IPS DF 4.7 (cell line): ENCODE measurements around the gene CCDC24.

Experiments
- DNase-seq: peaks from one replicate; pipeline ENCODE4 v3.0.0-alpha.2; 2013; ENCODE audit warnings: low spot score; ENCODE audit errors: extremely low read depth

Gene CCDC24

DNA sequence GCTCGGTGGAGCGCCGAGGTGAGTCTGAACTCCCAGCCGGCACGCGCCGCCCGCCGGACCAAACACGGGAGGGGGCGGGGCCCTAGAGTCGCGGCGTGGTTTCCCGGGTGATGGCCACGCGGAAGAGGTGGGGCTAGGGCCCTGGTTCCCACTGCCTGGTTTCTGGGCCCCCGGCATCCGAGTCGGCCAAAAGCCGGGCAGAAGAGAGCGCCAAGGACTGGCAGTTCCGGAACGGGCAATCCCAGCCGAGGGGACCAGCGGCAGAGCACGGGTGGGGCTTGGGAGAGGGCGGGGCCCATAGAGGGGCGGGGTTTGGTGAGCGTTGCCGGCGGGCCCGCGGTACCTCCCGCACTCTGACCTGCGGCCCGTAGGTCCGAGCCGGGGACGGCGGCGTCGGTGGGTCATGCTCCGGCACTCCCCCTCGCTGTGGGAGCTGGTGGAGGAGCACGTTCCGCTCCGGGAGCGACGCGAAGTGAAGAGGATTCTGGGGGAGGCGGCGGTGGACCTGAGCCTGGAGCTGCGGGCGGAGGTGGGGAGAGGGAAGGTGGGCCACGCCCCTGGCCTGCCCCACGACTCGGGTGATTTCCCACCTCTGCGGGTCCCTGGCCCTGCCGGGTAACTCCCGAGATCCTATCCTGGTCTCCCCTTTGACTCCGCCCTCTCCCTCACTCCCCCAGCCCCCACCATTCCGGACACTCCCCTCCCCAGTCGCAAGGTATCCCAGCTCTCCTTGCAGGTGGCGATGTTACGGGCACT lies at the start of gene CCDC24:
CCDC24 (plus strand) TSS at position 124 of the 756 bp plus-strand sequence; CDS start at position 404, 280 bp downstream.
- DNase-seq: no peak

DNA sequence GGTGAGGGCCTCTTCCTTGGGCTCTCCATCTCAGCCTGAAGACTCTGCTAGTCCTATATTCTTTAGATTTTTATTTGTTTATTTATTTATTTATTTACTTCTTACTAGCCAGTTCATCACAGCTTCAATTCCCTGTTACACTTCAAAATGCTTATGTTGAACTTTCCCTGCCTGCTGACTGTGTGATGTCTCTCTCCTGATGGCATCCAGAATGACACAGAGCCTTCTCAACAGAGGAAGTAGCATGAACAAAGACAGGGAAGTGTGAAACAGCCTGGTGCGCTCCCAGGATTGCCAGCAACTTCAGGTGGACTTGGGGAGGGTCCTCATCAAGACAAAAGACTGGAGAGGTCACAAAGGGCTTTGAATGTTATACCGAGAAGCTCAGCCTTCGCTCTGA lies 49.0 kb upstream of the CCDC24 start:
- no peak for DNase-seq

DNA sequence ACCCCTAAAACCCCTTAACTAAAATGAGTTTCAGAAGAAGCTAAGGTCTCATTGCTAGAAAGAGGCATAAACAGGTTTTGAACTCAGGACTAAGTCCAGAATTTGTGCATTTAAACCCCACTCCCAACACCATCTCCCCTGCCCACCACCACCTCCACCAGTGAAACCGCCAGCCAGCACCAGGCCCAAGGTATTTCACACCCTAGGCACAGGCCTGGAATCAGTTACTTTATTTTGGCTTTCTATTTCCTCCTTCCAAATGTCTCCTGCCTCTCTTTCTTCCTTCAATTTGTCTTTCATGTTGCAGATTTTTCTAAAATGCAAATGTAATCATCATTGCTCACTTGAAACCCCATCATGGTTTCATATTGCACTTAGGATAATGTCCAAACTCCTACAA lies 46.5 kb upstream of the CCDC24 start:
- no peak for DNase-seq

DNA sequence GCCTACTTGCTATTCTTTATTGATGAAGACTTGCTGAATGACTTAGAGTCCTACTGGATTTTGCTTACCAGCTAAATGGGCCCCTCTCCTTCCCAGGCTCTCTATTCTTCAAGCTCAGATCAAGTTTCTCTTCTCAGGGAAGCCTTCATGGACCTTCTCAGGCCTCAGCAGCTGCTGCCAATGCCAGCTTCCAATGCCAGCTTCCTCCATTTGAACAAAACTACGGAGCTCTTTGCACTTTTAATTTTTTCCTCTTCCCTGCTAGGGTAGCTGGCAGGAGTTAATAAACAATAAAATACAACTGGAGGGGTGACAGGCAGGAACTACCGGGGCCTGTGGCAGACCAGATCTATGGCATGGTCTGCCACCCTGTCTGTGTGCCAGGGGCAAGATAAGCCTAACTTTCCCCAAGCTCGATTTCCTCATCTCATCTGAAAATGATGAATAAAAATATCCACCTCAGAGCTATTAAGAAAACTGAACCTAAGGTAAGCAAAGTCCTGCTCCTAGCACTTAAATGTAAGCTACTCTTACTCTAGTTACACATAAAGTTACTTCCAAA lies 45.6 kb upstream of the CCDC24 start:
- no peak for DNase-seq

DNA sequence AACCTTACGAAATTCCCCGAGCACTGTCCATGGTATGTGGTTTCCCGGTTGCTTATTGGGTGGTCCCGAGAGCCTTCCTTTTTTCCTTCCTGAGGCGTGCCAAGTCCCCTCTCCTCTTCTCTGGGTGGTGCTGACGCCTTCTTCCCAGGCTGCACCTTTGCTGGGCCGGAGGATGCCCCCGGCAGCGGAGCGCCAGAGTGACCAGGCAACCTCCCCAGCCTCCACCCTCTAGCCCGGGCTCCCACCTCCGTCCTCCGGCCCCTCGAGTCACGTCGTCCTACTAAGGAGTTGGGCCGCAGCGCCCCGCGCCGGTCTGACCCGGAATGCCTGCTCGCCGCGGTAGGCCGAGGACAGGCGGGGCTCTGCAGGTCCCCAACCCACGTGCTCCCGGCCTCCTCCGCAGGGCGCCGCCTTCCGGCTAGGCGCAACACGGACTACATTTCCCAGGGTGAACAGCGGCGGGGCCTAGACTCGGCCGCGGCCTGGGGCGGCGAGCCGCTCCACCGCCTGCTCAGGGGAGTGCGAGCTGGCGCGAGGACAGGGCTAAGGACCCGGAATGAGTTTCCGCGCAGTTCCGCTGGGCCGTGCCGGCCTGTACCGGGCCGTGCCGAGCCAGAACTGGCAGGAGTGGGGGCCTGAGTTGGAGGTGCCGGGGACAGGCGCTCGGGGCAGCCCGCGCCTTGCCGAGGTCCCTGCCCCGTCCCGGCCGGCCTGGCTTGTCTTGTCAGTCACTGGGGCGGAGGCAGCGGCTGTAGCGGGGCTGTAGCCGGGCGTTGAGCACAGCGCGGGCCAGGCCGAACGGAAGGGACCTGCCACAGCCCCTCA lies 45.0 kb upstream of the CCDC24 start, which contains the start of gene IPO13:
IPO13 (plus strand) TSS at position 715 of the 825 bp plus-strand sequence. CDS start 651 bp downstream, outside the sequence.
- no peak for DNase-seq

DNA sequence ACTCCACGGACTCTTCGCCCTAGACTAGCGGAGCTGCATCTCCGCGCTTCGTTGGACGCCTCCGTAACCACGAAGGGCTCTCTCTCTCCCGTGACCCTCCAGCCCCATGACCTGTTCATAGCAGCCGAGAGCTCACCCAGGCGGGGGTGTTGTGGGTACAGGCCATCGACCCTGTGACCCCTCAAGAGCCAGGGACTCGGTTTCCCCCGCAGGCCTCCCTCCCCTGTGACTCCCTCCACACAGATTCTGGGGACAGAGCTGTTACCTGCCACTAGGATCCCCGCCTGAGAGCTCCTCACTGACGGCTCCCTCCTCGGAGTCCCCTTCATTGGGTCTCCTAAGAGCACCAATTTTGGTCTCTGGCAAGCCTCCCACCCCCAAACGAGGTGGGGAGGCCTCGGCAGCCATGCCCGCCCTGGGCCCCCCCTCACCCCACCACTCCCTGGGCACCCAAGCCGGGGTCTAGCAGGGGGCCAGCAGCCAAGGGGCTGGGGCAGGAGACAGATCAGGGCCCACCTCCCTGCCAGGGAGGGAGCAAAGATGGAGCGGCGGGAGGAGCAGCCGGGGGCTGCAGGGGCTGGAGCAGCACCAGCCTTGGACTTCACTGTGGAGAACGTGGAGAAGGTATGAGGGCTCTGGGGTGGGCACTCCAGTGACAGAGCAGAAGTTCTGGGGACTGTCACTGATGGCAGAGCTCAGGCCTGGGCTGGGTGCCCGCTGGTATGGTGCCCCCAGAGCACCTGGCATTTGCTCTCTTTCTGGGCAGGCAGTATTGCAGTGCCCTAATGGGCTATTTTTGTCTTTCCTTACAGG lies 44.1 kb upstream of the CCDC24 start:
- DNase-seq: no peak

DNA sequence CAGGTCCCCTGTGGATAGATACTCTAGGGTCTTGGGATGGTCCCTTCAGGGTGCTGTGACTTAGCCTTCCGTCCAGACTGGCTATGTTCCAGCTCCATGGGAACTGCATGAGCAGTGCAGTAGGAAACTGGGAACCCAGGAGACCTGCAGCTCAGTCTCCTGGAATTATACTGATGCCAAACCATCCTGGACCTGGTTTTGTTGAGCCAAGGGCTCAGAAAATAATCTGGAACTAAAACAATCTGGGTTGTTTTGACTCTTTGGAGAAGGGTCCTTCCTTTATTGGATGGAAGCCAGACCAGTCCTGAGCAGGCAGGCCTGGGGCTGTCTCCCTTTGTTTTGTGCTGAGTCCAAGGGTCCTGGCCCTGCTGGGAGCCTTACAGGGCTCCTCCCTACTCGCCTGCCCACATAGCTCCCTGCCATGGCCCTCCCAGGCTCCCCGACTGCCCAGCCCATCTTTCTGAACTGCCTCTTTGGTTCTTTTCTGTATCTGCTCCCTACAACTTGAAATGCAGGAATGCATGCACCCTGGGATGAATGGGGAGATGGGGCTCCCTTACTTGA lies 43.4 kb upstream of the CCDC24 start:
- no peak for DNase-seq

DNA sequence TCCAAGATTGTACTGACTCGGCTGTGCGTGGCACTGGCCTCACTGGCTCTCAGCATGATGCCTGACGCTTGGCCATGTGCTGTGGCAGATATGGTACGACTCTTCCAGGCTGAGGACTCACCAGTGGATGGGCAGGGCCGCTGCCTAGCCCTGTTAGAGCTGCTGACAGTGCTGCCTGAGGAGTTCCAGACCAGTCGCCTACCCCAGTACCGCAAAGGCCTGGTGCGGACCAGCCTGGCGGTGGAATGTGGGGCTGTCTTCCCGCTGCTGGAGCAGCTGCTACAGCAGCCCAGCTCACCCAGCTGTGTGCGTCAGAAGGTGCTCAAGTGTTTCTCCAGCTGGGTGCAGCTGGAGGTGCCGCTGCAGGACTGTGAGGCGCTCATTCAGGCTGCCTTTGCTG lies 41.7 kb upstream of the CCDC24 start:
- no peak for DNase-seq

DNA sequence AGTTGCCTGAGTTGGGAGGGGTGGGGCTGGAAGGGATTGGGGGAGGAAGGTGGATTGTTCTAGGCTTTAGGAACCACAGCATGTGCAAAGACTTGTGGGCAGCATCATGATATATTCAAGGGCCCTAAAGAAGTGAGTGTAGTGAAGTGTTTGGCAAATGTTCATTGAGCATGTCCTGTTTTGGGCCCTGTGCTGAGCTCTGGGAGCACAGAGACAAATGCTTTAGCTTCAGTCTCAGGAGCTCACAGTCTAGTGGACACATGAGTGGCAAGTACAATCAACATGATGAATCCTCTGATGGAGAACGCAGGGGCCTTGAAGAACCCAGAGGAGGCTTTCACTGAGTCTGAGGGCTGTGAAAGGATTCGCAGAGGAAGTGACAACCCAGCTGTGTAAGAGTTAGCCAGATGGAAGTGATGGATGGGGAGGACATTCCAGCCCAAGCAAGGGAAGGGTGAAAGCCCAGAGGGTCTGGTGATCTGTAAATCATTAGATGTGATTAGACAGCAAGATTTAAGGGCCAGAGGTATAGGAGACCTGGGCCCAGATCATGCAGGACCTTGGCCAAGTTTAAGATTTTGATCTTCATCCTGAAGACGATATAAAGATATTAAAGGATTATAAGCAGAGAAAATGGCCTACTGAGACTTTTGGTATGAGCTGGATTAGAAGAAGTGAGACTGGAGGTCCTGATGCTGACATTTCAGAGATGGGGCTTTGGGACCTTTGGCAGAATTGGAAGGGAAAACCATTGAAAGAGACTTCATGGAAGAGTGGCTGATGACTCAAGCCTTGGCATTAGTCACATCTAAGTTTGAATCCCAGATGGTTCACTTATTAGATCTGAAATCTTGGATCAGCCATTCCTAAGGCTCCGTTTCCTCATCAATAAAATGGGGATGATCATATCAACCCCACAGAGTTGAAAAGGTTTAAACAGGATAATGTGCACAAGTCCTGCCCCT lies 40.1 kb upstream of the CCDC24 start:
- DNase-seq: no peak

DNA sequence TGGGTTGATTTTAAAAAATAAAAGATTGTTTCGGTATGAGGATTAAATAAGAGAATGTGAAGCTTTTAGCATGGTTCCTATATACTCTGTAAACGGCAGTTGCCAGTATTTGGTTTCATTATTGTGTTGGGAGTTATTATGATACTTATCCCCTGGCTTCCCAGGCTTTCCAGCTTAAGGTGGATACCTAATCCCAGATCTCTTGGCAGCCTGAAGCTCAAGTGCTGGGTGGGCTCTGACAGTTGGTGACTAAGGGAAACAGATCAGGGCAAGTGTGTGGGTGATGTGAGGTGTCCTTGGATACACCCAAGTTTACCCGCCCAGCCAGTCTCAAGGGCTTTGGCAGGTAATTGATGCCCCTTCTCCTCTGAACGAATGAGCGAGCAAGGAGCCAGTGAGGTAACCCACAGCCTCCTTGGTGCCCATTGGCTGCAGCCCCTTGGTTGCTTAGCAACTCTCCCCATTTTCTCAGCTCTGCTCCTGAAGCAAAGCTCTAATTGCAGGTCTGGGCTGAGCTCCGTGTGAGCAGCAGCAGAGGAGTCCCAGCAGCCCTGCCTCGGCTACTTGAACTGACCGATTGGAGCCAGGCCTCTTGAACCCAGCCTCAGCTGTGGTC lies 38.6 kb upstream of the CCDC24 start:
- DNase-seq: no peak

DNA sequence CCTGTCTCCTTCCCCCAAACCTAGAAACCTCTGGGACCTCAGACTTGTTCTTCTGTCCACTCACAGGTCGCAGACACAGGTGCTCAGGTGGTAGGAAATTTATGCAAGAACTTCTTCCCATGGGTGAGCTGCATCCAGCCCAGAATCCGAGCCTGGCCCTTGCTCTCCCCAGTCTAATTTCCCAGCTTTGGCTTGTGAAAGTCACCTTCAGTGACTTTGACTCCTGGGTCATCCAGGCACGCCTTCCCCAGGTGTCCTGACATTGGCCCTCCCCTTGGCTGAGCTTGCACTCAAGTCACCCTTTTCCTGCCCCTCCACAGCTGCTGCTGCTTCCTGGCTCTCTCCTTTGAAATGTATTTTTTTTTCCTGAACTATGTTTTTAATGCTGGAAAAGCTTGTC lies 38.0 kb upstream of the CCDC24 start:
- no peak for DNase-seq

DNA sequence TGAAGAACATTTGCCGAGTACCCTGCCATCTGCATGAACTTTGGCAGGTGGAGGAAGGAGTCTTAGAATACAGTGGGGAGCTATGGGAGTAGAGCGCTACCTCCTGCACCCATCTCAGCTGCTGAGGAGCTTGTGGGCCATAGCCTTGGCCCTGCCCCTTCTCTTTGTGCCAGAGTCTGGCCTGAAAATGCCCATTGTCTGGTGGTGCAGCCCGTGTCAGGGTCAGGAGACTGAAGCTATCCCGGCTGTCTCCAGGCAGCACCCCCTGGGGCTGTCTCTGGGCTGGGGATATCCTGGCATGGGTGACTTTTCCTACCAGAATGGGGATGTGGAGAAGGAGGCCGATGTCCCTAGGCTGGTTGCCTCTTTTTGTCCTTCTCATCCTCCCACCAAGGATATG lies 37.4 kb upstream of the CCDC24 start:
- no peak for DNase-seq

DNA sequence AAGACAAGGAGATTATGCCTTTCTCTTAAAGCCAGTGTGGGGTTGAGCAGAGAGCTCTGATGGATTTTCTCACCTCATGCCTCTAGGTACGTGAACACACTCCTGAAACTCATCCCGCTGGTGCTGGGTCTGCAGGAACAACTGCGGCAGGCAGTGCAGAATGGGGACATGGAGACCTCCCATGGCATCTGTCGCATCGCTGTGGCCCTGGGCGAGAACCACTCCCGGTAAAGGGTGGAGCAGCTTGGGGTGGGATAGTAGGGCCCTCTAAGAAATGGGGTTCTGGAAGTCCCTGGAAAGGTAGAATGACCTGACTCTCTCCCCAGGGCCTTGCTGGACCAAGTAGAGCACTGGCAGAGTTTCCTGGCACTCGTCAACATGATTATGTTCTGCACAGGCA lies 35.2 kb upstream of the CCDC24 start:
- no peak for DNase-seq

DNA sequence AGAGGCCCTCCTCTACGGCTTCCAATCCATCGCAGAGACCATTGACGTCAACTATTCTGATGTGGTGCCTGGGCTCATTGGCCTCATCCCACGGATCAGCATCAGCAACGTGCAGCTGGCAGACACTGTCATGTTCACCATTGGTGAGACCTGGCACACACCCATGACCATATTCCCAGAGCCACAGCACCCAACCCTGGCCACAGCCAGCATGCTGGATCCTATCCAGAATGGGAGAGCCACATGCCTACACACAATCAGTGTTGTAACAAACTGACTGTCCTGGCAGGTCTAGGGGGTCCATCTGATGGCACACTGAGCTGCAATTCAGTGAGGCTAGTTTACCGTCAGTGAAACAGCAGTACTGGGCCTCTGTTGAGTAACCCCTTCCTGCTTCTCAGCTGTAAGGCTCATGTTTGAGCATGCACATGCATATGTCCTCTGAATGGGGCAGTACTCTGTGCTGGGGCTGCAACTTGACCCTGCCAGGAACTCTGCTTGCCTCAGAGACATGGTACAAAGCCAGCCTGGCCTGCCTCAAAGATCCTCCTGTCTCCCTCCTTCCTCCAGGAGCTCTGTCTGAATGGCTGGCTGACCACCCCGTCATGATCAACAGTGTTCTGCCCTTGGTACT lies 33.9 kb upstream of the CCDC24 start:
- no peak for DNase-seq

DNA sequence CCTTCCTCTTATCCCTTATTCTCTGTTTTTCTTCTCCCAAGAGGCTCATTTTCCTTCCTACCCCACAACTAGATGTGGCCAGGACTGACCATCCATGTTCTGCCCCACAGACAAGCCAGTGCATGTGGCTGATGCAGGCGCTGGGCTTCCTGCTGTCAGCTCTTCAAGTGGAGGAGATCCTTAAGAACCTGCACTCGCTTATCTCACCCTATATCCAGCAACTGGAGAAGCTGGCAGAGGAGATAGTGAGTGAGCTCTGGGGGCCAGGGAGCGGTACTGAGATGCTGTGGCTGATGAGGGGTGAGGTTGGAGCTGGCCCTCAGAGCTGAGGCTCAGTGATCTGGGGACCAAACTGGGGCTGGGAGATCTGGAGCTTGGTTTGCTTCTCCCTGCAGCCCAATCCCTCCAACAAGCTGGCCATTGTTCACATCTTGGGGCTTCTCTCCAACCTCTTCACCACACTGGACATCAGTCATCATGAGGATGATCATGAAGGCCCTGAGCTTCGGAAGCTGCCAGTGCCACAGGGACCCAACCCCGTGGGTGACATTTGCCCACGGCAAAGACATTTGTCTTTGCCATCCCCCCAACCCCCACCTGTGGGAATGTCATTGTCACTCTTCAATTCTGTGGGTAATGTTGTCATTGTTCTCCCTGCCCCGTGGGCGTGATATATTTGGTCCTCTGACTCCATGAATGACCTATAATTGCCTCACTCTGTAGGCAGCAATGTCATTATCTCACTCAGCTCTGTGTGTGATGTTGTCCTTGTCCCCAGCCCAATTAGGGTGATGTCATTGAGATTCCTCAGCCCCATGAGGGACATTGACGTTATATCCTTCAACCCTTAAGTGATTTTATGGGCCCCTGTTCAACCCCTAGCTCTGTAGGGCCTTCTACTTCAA lies 32.8 kb upstream of the CCDC24 start:
- no peak for DNase-seq

DNA sequence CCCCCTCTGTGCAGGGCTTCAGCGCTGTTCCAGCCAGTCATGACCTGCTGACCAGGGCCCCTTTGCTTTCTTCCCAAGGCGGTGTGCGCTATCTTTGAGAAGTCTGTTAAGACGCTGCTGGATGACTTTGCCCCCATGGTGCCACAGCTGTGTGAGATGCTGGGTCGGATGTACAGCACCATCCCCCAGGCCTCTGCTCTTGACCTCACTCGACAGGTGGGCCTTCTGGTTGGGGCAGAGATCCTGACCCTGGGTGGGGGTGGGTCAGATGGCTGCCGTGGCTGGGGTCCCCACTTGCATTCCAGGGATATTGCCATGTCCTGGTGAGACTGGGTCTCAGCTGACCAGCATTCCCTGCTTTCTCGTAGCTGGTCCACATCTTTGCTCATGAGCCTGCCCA lies 30.6 kb upstream of the CCDC24 start:
- no peak for DNase-seq

DNA sequence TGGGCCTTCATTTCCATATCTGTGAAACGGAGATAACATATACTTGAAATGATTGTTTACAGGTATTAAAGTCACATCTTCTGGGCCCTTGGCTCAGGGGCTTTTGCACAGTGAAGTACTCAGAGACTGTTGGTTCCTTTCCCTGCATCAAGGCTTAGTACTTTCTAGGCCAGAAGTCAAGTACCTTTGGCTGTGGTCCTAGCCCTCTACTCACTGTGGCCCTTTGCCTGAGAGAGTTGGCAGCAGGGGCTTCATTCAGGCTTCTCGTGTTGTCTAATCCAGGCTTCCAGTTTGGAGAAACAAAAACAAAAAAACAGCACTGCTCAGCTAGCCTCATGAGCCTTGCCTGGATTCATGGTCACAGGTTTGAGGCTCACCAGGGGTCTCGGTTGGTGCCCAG lies 29.7 kb upstream of the CCDC24 start:
- no peak for DNase-seq

DNA sequence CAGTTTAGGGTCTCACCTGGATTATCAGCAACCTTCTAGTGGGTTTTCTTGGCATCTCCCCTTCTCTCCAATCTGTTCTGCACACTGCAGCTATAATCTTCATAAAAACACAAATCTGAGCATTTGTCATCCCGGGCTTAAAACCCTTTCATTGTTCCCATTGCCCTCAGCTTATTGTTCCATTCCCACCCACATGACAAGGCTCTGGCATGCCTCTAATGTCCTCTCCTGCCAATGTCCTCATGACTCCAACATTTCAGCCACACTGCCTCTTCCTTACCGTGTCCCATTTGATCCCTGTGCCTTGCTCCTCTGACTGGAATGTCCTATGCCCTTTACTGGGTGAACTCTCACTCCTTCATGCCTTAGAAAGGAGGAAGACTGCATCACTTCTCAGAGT lies 29.1 kb upstream of the CCDC24 start:
- no peak for DNase-seq
